ENCODE measurements around the gene PABPC3. TPM values are rescaled to one million over a fixed set of nuclear protein-coding genes. Genes with fewer than 3 reads are reported as not detected.

Gene PABPC3
- total and polyA plus RNA-seq, 2 of the 13 experiments (the other 11 are each of a cell fraction or from before 2014, with no cell fraction given): 0.04 to 0.09 TPM

DNA sequence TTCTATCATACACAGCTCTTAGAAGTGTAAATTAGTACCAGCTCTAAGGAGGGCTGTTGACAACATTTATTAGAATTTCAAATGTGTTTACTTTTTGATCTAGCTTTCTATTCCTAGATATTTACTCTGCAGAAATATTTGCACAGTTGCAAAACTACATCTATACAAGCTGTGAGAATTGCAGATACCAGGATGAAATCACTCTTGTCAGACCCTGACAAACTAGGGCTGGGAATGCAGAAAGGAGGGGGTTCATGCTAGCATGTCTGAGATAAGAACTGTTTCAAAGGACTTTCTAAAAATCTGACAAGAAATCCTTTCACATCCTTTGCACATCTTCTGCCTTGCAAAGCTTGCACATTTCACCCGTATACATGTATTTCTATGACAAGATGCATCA, 11.8 kb upstream of the PABPC3 start (continued):
- TF ChIP-seq CBX5 (CRISPR knock-in tag; IDR thresholded peaks at IDR 0.05; ENCODE audit: borderline replicate concordance): no peak

DNA sequence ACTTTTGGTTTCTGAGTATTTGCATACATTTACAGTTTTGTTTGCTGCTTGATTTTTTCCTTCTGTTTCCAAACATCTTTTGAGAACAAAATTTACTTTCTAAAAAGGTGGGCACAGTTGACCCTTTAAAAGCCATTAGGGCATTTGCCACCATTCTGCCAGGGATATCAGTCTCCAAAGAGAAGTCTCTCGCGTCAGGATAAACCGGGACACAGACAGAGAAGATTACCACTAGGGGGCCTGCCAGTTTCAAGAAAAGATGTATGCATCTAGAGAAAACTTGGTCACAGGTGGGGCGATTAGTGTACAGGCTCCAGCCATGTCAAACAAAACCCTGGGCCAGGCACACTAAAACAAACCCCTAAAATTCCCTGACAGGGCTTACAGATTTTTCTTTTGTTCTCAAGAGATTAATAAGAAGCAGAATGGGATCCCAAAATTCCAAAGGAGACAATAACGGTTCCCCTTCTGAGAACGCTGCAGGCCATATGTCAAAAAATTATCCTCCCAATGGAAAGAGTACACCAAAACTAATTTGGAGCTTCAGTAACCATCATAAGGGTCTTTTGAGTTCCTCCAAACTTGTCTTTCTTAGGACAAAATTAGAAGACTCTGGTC, 10.7 kb upstream of the PABPC3 start:
- ChIA-PET CTCF (ENCODE audit: low intra/inter-chr PET ratio, low total read pairs) (interaction anchor here (1.6 kb wide), 1 partner anchor 29 kb away, joined by 7 read pairs; no protein-coding TSS in a partner anchor), POLR2A (no interaction called here)
- H3K36me3 ChIP-seq (replicated peaks in 1 of 2; ENCODE audit: control insufficient read depth in 1 of 2, insufficient read depth in 2 of 2, low read length in 2 of 2): no peaks in the 10 kb centered on the region
- no peaks in the 10 kb centered on the region; a peak in 1 of 5 replicates for H3K27me3 ChIP-seq (ENCODE audit: control insufficient read depth in 1 of 2, insufficient read depth in 2 of 2, low read length in 2 of 2)
- intact Hi-C loops (cut with micrococcal nuclease; ENCODE audit: unreplicated experiment): loop anchor here (1.0 kb wide), 1 partner anchor 29 kb away; no protein-coding TSS in a partner anchor
- H2AFZ ChIP-seq (ENCODE audit: low read length): no peak overlapping the region
- no peaks in the 10 kb centered on the region for H4K20me1 ChIP-seq (ENCODE audit: insufficient read depth, low read length)
- BruUV-seq (replicated peaks): no TSS peak
- FAIRE-seq (no peak), DNase-seq (ENCODE audit: low spot score) (peak; percentile 23), ATAC-seq (peak; percentile 74)
- H3K4me2 ChIP-seq (ENCODE audit: low read depth, low read length): no peak overlapping the region
- no peak overlapping the region for H3K9ac ChIP-seq (ENCODE audit: insufficient read depth, low read depth, low read length)
- no peak overlapping the region for H3K27ac ChIP-seq (ENCODE audit: extremely low read length, insufficient read depth, low read length)
- H3K79me2 ChIP-seq (ENCODE audit: insufficient read depth, low read length): no peaks in the 10 kb centered on the region
- no peak overlapping the region for H3K4me3 ChIP-seq (replicated peaks in 1 of 3; ENCODE audit: insufficient read depth in 1 of 3, low read depth in 2 of 3, low read length in 3 of 3)
- H3K9me3 ChIP-seq (ENCODE audit: low read length): peaks cover 11% of the 10 kb centered on the region
- 12% methylated on average over 6 of the region's 6 CpGs for WGBS (ENCODE audit: low lambda C conversion rate)
- H3K4me1 ChIP-seq (ENCODE audit: insufficient read depth, low read length): no peaks in the 10 kb centered on the region
- in situ Hi-C loops (cut with HindIII; ENCODE audit: extremely low pct_ligation_motif_present, low pct_unique_long_range_greater_than_20kb): no loop called here
- TF ChIP-seq ZFP1 (CRISPR knock-in tag; IDR thresholded peaks at IDR 0.05) (no peak), EEA1 (CRISPR knock-in tag; IDR thresholded peaks at IDR 0.05; ENCODE audit: borderline replicate concordance) (no peak), POLR2AphosphoS2 (IDR thresholded peaks at IDR 0.05; ENCODE audit: low read depth, low read length) (no peak), KAT7 (CRISPR knock-in tag; IDR thresholded peaks at IDR 0.05; ENCODE audit: borderline replicate concordance) (no peak), MAFG (CRISPR knock-in tag; IDR thresholded peaks at IDR 0.05) (no peak), ZNF431 (CRISPR knock-in tag; IDR thresholded peaks at IDR 0.05; ENCODE audit: borderline replicate concordance, low read depth) (no peak), STAG1 (CRISPR knock-in tag; IDR thresholded peaks at IDR 0.05) (peak; percentile 53), CEBPB (IDR thresholded peaks at IDR 0.05; ENCODE audit: borderline replicate concordance, low read depth, low read length) (no peak)
- TF ChIP-seq, protein P1, sequence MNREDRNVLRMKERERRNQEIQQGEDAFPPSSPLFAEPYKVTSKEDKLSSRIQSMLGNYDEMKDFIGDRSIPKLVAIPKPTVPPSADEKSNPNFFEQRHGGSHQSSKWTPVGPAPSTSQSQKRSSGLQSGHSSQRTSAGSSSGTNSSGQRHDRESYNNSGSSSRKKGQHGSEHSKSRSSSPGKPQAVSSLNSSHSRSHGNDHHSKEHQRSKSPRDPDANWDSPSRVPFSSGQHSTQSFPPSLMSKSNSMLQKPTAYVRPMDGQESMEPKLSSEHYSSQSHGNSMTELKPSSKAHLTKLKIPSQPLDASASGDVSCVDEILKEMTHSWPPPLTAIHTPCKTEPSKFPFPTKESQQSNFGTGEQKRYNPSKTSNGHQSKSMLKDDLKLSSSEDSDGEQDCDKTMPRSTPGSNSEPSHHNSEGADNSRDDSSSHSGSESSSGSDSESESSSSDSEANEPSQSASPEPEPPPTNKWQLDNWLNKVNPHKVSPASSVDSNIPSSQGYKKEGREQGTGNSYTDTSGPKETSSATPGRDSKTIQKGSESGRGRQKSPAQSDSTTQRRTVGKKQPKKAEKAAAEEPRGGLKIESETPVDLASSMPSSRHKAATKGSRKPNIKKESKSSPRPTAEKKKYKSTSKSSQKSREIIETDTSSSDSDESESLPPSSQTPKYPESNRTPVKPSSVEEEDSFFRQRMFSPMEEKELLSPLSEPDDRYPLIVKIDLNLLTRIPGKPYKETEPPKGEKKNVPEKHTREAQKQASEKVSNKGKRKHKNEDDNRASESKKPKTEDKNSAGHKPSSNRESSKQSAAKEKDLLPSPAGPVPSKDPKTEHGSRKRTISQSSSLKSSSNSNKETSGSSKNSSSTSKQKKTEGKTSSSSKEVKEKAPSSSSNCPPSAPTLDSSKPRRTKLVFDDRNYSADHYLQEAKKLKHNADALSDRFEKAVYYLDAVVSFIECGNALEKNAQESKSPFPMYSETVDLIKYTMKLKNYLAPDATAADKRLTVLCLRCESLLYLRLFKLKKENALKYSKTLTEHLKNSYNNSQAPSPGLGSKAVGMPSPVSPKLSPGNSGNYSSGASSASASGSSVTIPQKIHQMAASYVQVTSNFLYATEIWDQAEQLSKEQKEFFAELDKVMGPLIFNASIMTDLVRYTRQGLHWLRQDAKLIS (CRISPR knock-in tag; IDR thresholded peaks at IDR 0.05): no peak
- TF ChIP-seq, protein P2, sequence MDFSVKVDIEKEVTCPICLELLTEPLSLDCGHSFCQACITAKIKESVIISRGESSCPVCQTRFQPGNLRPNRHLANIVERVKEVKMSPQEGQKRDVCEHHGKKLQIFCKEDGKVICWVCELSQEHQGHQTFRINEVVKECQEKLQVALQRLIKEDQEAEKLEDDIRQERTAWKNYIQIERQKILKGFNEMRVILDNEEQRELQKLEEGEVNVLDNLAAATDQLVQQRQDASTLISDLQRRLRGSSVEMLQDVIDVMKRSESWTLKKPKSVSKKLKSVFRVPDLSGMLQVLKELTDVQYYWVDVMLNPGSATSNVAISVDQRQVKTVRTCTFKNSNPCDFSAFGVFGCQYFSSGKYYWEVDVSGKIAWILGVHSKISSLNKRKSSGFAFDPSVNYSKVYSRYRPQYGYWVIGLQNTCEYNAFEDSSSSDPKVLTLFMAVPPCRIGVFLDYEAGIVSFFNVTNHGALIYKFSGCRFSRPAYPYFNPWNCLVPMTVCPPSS (IDR thresholded peaks at IDR 0.05): no peak
- TF ChIP-seq, protein P3, sequence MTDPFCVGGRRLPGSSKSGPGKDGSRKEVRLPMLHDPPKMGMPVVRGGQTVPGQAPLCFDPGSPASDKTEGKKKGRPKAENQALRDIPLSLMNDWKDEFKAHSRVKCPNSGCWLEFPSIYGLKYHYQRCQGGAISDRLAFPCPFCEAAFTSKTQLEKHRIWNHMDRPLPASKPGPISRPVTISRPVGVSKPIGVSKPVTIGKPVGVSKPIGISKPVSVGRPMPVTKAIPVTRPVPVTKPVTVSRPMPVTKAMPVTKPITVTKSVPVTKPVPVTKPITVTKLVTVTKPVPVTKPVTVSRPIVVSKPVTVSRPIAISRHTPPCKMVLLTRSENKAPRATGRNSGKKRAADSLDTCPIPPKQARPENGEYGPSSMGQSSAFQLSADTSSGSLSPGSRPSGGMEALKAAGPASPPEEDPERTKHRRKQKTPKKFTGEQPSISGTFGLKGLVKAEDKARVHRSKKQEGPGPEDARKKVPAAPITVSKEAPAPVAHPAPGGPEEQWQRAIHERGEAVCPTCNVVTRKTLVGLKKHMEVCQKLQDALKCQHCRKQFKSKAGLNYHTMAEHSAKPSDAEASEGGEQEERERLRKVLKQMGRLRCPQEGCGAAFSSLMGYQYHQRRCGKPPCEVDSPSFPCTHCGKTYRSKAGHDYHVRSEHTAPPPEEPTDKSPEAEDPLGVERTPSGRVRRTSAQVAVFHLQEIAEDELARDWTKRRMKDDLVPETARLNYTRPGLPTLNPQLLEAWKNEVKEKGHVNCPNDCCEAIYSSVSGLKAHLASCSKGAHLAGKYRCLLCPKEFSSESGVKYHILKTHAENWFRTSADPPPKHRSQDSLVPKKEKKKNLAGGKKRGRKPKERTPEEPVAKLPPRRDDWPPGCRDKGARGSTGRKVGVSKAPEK (CRISPR knock-in tag; IDR thresholded peaks at IDR 0.05; ENCODE audit: borderline replicate concordance): no peak
- TF ChIP-seq, protein P4, sequence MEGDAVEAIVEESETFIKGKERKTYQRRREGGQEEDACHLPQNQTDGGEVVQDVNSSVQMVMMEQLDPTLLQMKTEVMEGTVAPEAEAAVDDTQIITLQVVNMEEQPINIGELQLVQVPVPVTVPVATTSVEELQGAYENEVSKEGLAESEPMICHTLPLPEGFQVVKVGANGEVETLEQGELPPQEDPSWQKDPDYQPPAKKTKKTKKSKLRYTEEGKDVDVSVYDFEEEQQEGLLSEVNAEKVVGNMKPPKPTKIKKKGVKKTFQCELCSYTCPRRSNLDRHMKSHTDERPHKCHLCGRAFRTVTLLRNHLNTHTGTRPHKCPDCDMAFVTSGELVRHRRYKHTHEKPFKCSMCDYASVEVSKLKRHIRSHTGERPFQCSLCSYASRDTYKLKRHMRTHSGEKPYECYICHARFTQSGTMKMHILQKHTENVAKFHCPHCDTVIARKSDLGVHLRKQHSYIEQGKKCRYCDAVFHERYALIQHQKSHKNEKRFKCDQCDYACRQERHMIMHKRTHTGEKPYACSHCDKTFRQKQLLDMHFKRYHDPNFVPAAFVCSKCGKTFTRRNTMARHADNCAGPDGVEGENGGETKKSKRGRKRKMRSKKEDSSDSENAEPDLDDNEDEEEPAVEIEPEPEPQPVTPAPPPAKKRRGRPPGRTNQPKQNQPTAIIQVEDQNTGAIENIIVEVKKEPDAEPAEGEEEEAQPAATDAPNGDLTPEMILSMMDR (CRISPR knock-in tag; IDR thresholded peaks at IDR 0.05): peak; percentile 44
